Hepatocyte (in vitro differentiated cells): Measurements from ENCODE around the gene ACKR4. TPM values are rescaled to one million over a fixed set of nuclear protein-coding genes. Genes with fewer than 3 reads are reported as not detected.
"Not testable (repeated sequence)": the region's sequence is repeated elsewhere in the genome, so short reads cannot be mapped to it uniquely, and the experiment has no call there.

Experiments used
- DNase-seq: peaks from one replicate; pipeline ENCODE4 v3.0.0-alpha.2; 2016; ENCODE audit warnings: low spot score
- H2AFZ ChIP-seq: fragments of 200-600 bp; sonication (generic); 2 replicates; pipeline ENCODE4 v1.6.0; 2016; ENCODE audit warnings: antibody characterized with exemption, mild to moderate bottlenecking
- H3K27ac ChIP-seq: fragments of 200-600 bp; sonication (generic); 2 replicates; pipeline ENCODE4 v1.5.1; 2016; ENCODE audit warnings: mild to moderate bottlenecking
- H3K27me3 ChIP-seq: fragments of 200-600 bp; sonication (generic); 2 replicates; pipeline ENCODE4 v1.6.1; 2016
- H3K36me3 ChIP-seq: fragments of 200-600 bp; sonication (generic); replicated peaks from 2 replicates; pipeline ENCODE4 v1.5.1; 2016; ENCODE audit warnings: low read depth; ENCODE audit not compliant: insufficient read depth
- H3K4me1 ChIP-seq: fragments of 200-600 bp; sonication (generic); 2 replicates; pipeline ENCODE4 v1.5.1; 2016; ENCODE audit warnings: mild to moderate bottlenecking, moderate library complexity; ENCODE audit not compliant: insufficient read depth
- H3K4me2 ChIP-seq: fragments of 200-600 bp; sonication (generic); 2 replicates; pipeline ENCODE4 v1.6.0; 2016
- H3K4me3 ChIP-seq: fragments of 200-600 bp; sonication (generic); 2 replicates; pipeline ENCODE4 v1.5.1; 2016; ENCODE audit warnings: mild to moderate bottlenecking
- H3K79me2 ChIP-seq: fragments of 200-600 bp; sonication (generic); 2 replicates; pipeline ENCODE4 v1.6.0; 2017; ENCODE audit warnings: mild to moderate bottlenecking
- H3K9me2 ChIP-seq: fragments of 200-600 bp; sonication (generic); replicated peaks from 2 replicates; pipeline ENCODE4 v1.6.0; 2017; ENCODE audit warnings: mild to moderate bottlenecking; ENCODE audit not compliant: insufficient read depth
- H3K9me3 ChIP-seq: fragments of 200-600 bp; sonication (generic); 2 replicates; pipeline ENCODE4 v1.5.1; 2016; ENCODE audit warnings: low read depth, mild to moderate bottlenecking
- H4K20me1 ChIP-seq: fragments of 200-600 bp; sonication (generic); 2 replicates; pipeline ENCODE4 v1.6.0; 2016; ENCODE audit warnings: mild to moderate bottlenecking; ENCODE audit not compliant: insufficient read depth, poor library complexity, severe bottlenecking
- CTCF ChIP-seq: fragments of 200-600 bp; sonication (generic); IDR thresholded peaks from 2 replicates; pipeline ENCODE4 v1.5.1; 2016; ENCODE audit warnings: antibody characterized with exemption, mild to moderate bottlenecking; ENCODE audit not compliant: poor library complexity
- EZH2 ChIP-seq: fragments of 200-600 bp; sonication (generic); IDR thresholded peaks from 2 replicates; pipeline ENCODE4 v1.6.1; 2016; ENCODE audit warnings: antibody characterized with exemption, mild to moderate bottlenecking, borderline replicate concordance
- EZH2phosphoT487 ChIP-seq: fragments of 200-600 bp; sonication (generic); IDR thresholded peaks from one replicate; pipeline ENCODE4 v1.6.1; 2018; ENCODE audit warnings: antibody characterized with exemption, mild to moderate bottlenecking, low read depth, moderate library complexity; ENCODE audit not compliant: unreplicated experiment, severe bottlenecking
- WGBS: methylation state at CpG from one replicate; pipeline ENCODE4 v1.1.6; 2016; ENCODE audit warnings: low lambda C conversion rate; ENCODE audit errors: missing lambda C conversion rate; 5-methylcytosine and 5-hydroxymethylcytosine counted together
- polyA plus RNA-seq: library from polyadenylated mRNA; unstranded; fragments of >200 nt; fragmentation: Nextera tagmentation; extraction: Ambion mirVana; gene quantifications from 2 replicates; pipeline ENCODE4 v1.2.1, GENCODE V29; 2016
- total RNA-seq: library from RNA; depleted of rRNA; stranded (reverse); fragments of >200 nt; gene quantifications from 2 replicates; pipeline ENCODE4 v1.2.3, GENCODE V29; 2014

Gene ACKR4
- total and polyA plus RNA-seq, 2 experiments from 2014 or later = 1.2 to 1.8 TPM

- no peak for TF ChIP-seq EZH2
- no peak for TF ChIP-seq EZH2phosphoT487
- no peak for TF ChIP-seq CTCF
- Histone ChIP-seq H3K27ac (no peak overlapping the region), H2AFZ (no peak overlapping the region), H3K9me3 (no peaks in the 10 kb centered on the region), H4K20me1 (no peaks in the 10 kb centered on the region), H3K36me3 (no peaks in the 10 kb centered on the region), H3K4me3 (no peak overlapping the region), H3K9me2 (no peaks in the 10 kb centered on the region), H3K4me2 (no peak overlapping the region), H3K79me2 (no peaks in the 10 kb centered on the region), H3K27me3 (no peaks in the 10 kb centered on the region), H3K4me1 (no peaks in the 10 kb centered on the region)
- WGBS = 84% methylated on average over 5 of the region's 5 CpGs
- DNase-seq = no peak
These were observed 41.6 kb upstream of the ACKR4 start for GRCh38 chr3:132555306-132556035.

DNA sequence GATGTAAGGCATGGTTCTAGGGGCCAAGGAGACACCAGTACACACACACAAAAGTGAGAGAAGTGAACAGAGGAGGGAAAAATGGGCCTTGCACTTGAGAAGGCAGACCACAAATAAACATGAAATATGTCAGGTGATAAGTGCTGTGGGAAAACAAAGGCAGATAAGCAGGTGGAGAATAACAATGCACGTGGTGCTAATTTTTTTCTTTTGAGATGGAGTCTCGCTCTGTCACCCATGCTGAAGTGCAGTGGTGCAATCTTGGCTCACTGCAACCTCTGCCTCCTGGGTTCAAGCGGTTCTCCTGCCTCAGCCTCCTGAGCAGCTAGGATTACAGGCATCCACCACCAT lies 41.1 kb upstream of the ACKR4 start:
- not testable (repeated sequence) for H3K79me2 ChIP-seq, H3K27ac ChIP-seq, H3K4me1 ChIP-seq, H3K27me3 ChIP-seq, H3K4me3 ChIP-seq, H3K9me3 ChIP-seq, H3K9me2 ChIP-seq, DNase-seq, H3K36me3 ChIP-seq, H3K4me2 ChIP-seq, H4K20me1 ChIP-seq, H2AFZ ChIP-seq
- 89% methylated on average over 3 of the region's 3 CpGs for WGBS

DNA sequence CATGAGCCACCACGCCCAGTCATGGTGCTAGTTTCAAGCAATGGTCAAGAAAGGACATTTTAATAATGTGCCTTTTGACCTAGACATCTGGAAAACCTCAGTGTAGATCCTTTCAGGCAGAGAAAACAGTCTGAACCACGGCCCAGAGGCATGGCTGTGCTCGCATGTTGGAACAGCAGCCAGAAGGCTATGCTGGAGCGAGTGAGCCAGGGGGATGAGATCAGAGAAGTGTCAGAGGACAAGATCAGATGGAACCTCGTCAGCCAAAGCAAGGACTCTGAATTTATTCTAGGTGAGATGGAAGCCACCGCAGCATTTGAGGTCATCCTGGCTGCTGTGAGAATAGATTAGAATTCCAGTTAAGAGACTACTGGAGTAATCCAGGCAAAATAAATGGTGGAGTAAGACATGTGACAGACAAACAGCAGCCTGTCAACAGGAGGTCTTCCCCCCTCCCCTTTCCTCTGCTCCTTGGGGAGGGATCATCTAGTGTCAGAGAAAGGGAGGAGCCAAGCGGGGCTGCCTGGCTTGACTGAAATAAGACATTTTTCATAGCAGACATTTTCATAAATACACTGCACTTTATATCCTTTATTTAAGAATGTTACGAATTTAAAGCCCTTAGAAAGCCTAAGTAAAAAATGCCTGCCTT lies 40.4 kb upstream of the ACKR4 start:
- no peak for DNase-seq
- Histone ChIP-seq H2AFZ (no peak overlapping the region), H3K9me3 (no peaks in the 10 kb centered on the region), H3K27ac (no peak overlapping the region), H3K36me3 (no peaks in the 10 kb centered on the region), H3K4me1 (no peaks in the 10 kb centered on the region), H3K9me2 (no peaks in the 10 kb centered on the region), H3K79me2 (no peaks in the 10 kb centered on the region), H3K27me3 (no peaks in the 10 kb centered on the region), H4K20me1 (no peaks in the 10 kb centered on the region), H3K4me3 (no peak overlapping the region), H3K4me2 (no peak overlapping the region)
- WGBS = 84% methylated on average over 8 of the region's 8 CpGs
- no peak for TF ChIP-seq EZH2phosphoT487
- no peak for TF ChIP-seq CTCF
- TF ChIP-seq EZH2 = no peak

DNA sequence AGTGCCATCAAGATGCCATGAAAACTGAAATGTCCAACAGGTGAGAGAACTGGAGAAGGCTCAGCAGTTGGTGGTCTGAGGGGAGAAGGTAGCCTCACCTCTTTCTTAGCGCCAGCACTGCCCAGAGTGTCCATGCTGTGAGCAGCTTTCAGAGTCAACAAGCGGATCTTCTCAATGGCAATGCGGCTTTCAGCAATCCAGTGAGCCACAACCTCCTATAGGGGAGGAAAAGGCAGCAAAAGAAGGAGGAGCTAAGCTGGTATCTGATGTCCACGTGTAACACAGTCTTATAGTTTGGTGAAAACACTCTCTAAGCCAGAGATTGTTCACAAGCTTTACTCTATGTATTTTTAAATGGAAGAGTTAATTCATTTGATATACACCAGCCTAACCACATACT lies 36.1 kb upstream of the ACKR4 start:
- WGBS = 83% methylated on average over 4 of the region's 4 CpGs
- Histone ChIP-seq H3K27ac (no peak overlapping the region), H3K4me2 (no peak overlapping the region), H3K9me2 (no peaks in the 10 kb centered on the region), H3K9me3 (no peaks in the 10 kb centered on the region), H3K27me3 (no peaks in the 10 kb centered on the region), H4K20me1 (no peaks in the 10 kb centered on the region), H3K4me1 (no peaks in the 10 kb centered on the region), H2AFZ (no peak overlapping the region), H3K36me3 (no peaks in the 10 kb centered on the region), H3K79me2 (no peaks in the 10 kb centered on the region), H3K4me3 (no peak overlapping the region)
- TF ChIP-seq EZH2phosphoT487 (no peak), CTCF (no peak)
- no peak for DNase-seq
